GM23248 (cell line): ENCODE measurements around the gene SCCPDH.

Source experiments
- EZH2 ChIP-seq: fragments of 200-600 bp; sonication (generic); IDR thresholded peaks from 2 replicates; pipeline ENCODE4 v1.6.1; 2018; ENCODE audit warnings: antibody characterized with exemption, mild to moderate bottlenecking; ENCODE audit not compliant: insufficient read depth, poor library complexity, severe bottlenecking
- EZH2phosphoT487 ChIP-seq: fragments of 200-600 bp; sonication (generic); IDR thresholded peaks from 2 replicates; pipeline ENCODE4 v1.6.1; 2018; ENCODE audit warnings: antibody characterized with exemption, moderate library complexity, mild to moderate bottlenecking, low read depth; ENCODE audit not compliant: insufficient read depth

DNA sequence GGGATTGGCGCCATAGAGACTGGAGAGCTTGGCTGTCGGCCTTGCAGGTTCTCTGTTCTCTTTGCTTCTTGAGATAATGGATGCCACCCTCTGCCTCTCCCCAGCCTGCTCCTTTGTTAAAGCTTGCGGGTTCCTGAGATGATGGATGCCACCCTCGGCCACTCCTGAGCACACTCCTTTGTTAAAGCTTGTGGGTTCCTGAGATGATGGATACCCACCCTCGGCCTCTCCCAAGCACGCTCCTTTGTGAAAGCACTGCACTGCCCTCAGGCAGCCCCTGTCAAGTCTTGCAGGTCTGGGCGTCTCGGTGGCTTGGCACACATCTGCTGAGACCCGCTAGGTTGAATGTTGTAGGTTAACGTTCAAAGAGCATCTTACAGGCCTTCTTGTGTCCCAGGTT lies 76.5 kb downstream of the SCCPDH start:
- no peak for TF ChIP-seq EZH2
- no peak for TF ChIP-seq EZH2phosphoT487
